ENCODE data around the gene PPP6R2.

- TF ChIP-seq CTCF (conservative IDR thresholded peaks at IDR 0.05 in 1 of 2, IDR thresholded peaks at IDR 0.05 in 1 of 2; ENCODE audit: low read depth in 1 of 2, low read length in 2 of 2) = no peak
- no peak for TF ChIP-seq EZH2 (IDR thresholded peaks at IDR 0.05; ENCODE audit: low read length, missing control alignments)
Measured at GRCh38 chr22:50443197-50443596, 100.1 kb downstream of the PPP6R2 start.
